Sigmoid colon (tissue), 7 donors: ENCODE results near the gene ITGB4. TPM values are rescaled to one million over a fixed set of nuclear protein-coding genes. Genes with fewer than 3 reads are reported as not detected.

Experiments used
- DNase-seq: peaks from one replicate; pipeline ENCODE4 v3.0.0-alpha.2; 2019
- H3K27ac ChIP-seq, 4 donors: fragments of 200-600 bp; sonication (generic); one replicate each; pipeline ENCODE4 v1.5.1; 2016 to 2019; ENCODE audit warnings: mild to moderate bottlenecking in 1 of 4
- H3K27me3 ChIP-seq, 3 donors: fragments of 200-600 bp; sonication (generic); one replicate each; pipeline ENCODE4 v1.5.1; 2019; ENCODE audit warnings: mild to moderate bottlenecking in 1 of 3
- H3K36me3 ChIP-seq, 4 donors: fragments of 200-600 bp; sonication (generic); one replicate each; pipeline ENCODE4 v1.5.1; 2016 to 2019
- H3K4me1 ChIP-seq, 4 donors: fragments of 200-600 bp; sonication (generic); one replicate each; pipeline ENCODE4 v1.5.1; 2017 to 2019
- H3K4me3 ChIP-seq, 4 donors: fragments of 200-600 bp; sonication (generic); one replicate each; pipeline ENCODE4 v1.5.1; 2017 to 2019; ENCODE audit warnings: mild to moderate bottlenecking in 2 of 4, moderate library complexity in 1 of 4
- H3K9me3 ChIP-seq, 4 donors: fragments of 200-600 bp in 3 of 4; sonication (generic) in 3 of 4; one replicate each; pipeline versions ENCODE4 v1.5.1 to v1.6.1; 2013 to 2019
- EP300 ChIP-seq, 4 donors: sonication (generic); formaldehyde crosslinking; IDR thresholded peaks; one replicate each; pipeline ENCODE4 v1.6.1; 2017; ENCODE audit warnings: antibody characterized with exemption in 4 of 4
- POLR2A ChIP-seq, 2 donors: fragments of 450-650 bp; IDR thresholded peaks; one replicate each; pipeline ENCODE4 v1.6.1; 2016; ENCODE audit warnings: antibody characterized with exemption in 2 of 2, mild to moderate bottlenecking in 2 of 2, moderate library complexity in 2 of 2
- POLR2AphosphoS5 ChIP-seq, 4 donors: sonication (generic); formaldehyde crosslinking; IDR thresholded peaks; one replicate each; pipeline ENCODE4 v1.6.1; 2017; ENCODE audit warnings: antibody characterized with exemption in 4 of 4
- WGBS, 2 donors: extraction: QIAGEN DNeasy Blood & Tissue Kit; methylation state at CpG; one replicate each; pipeline ENCODE4 v1.1.7; 2013; 5-methylcytosine and 5-hydroxymethylcytosine counted together
- intact Hi-C: fragments of 100-400 bp; cut with DNase I; formaldehyde crosslinking; loops from one replicate; pipeline ENCODE4 v1.15.1; 2023
- polyA plus RNA-seq, 3 donors: library from polyadenylated mRNA; stranded (reverse); fragments of 200-250 nt; gene quantifications; one replicate each; pipeline ENCODE4 v1.2.3, GENCODE V29; 2013
- total RNA-seq, 4 donors: library from RNA; depleted of rRNA; stranded (reverse); fragments of >200 nt; gene quantifications; one replicate each; pipeline ENCODE4 v1.1.0, GENCODE V29; 2016
- TF ChIP-seq, protein P1 (sequence below), 4 experiments: fragments of 450-650 bp in 3 of 4; fragments of 200-600 bp in 1 of 4; IDR thresholded peaks; one replicate each; pipeline ENCODE4 v1.5.1; 2016 to 2019; ENCODE audit warnings: antibody characterized with exemption in 4 of 4, mild to moderate bottlenecking in 3 of 4, moderate library complexity in 2 of 4
- donor health status: healthy with polysubstance abuse.
- donor health status: Bipolar disorder and iron deficiency.
- donor health status: healthy.

The ITGB4 gene
- total and polyA plus RNA-seq, 7 donors, result 15.1 to 116 (median 25.8) TPM

DNA sequence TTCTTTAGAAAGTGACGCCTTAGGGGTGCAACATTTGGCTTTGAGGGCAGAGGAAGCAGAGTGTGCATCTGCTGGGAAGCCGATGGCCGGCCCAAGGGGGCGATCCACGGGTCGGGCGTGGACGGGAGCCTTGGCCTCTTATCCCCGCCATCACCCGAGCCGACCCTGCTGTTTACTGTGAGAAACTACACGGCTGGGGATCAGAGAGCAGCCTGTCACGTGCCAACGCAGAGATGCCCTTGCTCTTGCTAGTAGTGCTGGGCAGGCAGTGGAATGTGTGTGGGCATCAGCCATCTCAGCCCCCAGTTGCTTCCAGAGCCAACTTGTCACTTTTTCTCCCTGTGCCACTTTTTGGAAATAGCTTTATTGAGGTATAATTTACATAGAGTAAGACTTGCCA is 26.7 kb upstream of the ITGB4 start:
- H3K36me3 ChIP-seq, result peaks cover 0 to 4% (median 0%) of the 10 kb centered on the region in 4 donors
- 67 to 79% methylated on average over 14 of the region's 14 CpGs for WGBS, 2 donors
- DNase-seq, result peak; percentile 69
- H3K4me1 ChIP-seq, result peaks cover 0 to 82% (median 72%) of the 10 kb centered on the region in 4 donors
- intact Hi-C loops, result no loop called here
- H3K27ac ChIP-seq, result peak overlapping the region; percentile 80 to 90 (median 86)
- H3K4me3 ChIP-seq, result no peak overlapping the region
- H3K9me3 ChIP-seq, result no peaks in the 10 kb centered on the region
- H3K27me3 ChIP-seq, result no peaks in the 10 kb centered on the region
- TF ChIP-seq POLR2A (IDR thresholded peaks at IDR 0.05), result no peak
- TF ChIP-seq EP300 (IDR thresholded peaks at IDR 0.05), result no peak
- peak in 1 of 4 donors; percentile 2 for TF ChIP-seq POLR2AphosphoS5 (IDR thresholded peaks at IDR 0.05)
- TF ChIP-seq, protein P1, sequence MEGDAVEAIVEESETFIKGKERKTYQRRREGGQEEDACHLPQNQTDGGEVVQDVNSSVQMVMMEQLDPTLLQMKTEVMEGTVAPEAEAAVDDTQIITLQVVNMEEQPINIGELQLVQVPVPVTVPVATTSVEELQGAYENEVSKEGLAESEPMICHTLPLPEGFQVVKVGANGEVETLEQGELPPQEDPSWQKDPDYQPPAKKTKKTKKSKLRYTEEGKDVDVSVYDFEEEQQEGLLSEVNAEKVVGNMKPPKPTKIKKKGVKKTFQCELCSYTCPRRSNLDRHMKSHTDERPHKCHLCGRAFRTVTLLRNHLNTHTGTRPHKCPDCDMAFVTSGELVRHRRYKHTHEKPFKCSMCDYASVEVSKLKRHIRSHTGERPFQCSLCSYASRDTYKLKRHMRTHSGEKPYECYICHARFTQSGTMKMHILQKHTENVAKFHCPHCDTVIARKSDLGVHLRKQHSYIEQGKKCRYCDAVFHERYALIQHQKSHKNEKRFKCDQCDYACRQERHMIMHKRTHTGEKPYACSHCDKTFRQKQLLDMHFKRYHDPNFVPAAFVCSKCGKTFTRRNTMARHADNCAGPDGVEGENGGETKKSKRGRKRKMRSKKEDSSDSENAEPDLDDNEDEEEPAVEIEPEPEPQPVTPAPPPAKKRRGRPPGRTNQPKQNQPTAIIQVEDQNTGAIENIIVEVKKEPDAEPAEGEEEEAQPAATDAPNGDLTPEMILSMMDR (IDR thresholded peaks at IDR 0.05), result no peak

GRCh38 chr17:75695141-75695829 is 26.0 kb upstream of the ITGB4 start:
- peaks cover 0 to 87% (median 73%) of the 10 kb centered on the region in 4 donors for H3K4me1 ChIP-seq
- no peak overlapping the region for H3K4me3 ChIP-seq
- TF ChIP-seq, protein P1 (IDR thresholded peaks at IDR 0.05), result no peak
- peak overlapping the region; percentile 80 to 90 (median 86) for H3K27ac ChIP-seq
- intact Hi-C loops, result no loop called here
- 52 to 79% methylated on average over 7 of the region's 7 CpGs for WGBS, 2 donors
- no peak for DNase-seq
- H3K36me3 ChIP-seq, result peaks cover under 1 to 6% (median 4%) of the 10 kb centered on the region in 4 donors
- no peaks in the 10 kb centered on the region for H3K9me3 ChIP-seq
- H3K27me3 ChIP-seq, result no peaks in the 10 kb centered on the region

- peak; percentile 79 for DNase-seq
- H3K9me3 ChIP-seq, result no peaks in the 10 kb centered on the region
- peaks cover 7 to 11% (median 9%) of the 10 kb centered on the region in 4 donors for H3K36me3 ChIP-seq
- no peak overlapping the region for H3K4me3 ChIP-seq
- 18 to 79% methylated on average over 12 of the region's 12 CpGs for WGBS, 2 donors
- H3K27ac ChIP-seq, result peak overlapping the region; percentile 80 to 90 (median 86)
- no peaks in the 10 kb centered on the region for H3K27me3 ChIP-seq
- peaks cover 0 to 90% (median 77%) of the 10 kb centered on the region in 4 donors for H3K4me1 ChIP-seq
- TF ChIP-seq POLR2AphosphoS5 (IDR thresholded peaks at IDR 0.05), result peak in 3 of 4 donors; percentile 21 to 57 (median 51)
- TF ChIP-seq POLR2A (IDR thresholded peaks at IDR 0.05), result no peak
- intact Hi-C loops, result no loop called here
Measured at GRCh38 chr17:75695830-75696271, 25.4 kb upstream of the ITGB4 start.

DNA sequence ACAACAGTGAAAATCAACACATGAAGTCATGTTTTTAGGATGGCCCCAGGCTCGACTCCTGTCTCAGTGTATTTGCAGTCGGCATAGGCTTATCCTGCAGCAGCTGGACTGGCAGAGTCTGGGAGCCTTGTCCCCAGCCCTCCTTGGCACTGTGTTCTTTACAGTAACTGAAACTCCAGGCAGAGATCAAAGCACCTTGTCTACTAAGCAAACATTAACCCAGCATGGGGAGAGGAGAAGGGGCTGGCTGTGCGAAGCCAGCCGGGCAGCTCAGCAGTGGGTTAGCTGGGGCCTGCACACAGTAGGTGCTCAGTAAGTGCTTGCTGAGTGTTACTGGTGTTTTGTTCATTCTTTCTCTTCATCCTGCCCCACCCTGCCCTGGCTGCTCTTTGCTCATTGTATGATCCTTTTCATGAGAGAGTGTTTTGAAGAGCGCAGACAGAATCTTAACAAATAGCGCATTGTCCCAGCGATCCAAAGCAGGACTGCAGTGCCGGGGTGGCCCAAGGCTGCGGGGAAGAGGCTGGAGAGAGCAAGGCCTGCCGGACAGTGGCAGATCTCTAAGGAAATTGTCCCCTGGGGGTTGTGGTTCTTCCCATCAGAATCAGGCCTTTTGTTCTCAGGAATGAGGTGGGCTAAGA is 23.5 kb upstream of the ITGB4 start:
- Histone ChIP-seq H3K27ac (peak overlapping the region; percentile 76 to 90 (median 82)), H3K4me3 (no peak overlapping the region), H3K4me1 (peaks cover 0 to 77% (median 69%) of the 10 kb centered on the region in 4 donors), H3K9me3 (no peaks in the 10 kb centered on the region), H3K36me3 (peaks cover 18 to 28% (median 19%) of the 10 kb centered on the region in 4 donors), H3K27me3 (no peaks in the 10 kb centered on the region)
- 18 to 65% methylated on average over 10 of the region's 10 CpGs for WGBS, 2 donors
- no peak for DNase-seq
- TF ChIP-seq, protein P1 (IDR thresholded peaks at IDR 0.05), result no peak
- TF ChIP-seq POLR2AphosphoS5 (IDR thresholded peaks at IDR 0.05), result peak in 2 of 4 donors; percentile 36 to 53
- intact Hi-C loops, result no loop called here

DNA sequence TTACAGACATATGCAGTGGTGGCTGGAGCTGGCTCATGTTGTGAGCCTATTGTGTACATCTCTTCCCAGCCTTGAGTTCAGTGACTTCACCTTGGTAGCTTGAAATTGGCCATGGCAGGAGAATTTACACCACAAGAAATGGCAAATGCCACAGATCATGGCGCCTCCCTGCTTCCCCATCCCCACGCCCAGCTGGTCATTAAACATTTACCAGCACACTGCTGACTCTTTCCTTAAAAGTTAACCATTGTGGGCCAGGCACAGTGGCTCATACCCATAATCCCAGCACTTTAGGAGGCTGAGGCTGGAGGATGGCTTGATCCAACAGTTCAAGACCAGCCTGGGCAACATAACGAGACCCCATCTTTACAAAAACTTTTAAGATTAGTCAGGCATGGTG is 22.6 kb upstream of the ITGB4 start:
- Histone ChIP-seq H3K36me3 (peaks cover 22 to 37% (median 26%) of the 10 kb centered on the region in 4 donors), H3K27ac (peak overlapping the region; percentile 76 to 90 (median 82))

More for the DNA sequence above, 22.6 kb upstream of the ITGB4 start:
- TF ChIP-seq, protein P1 (IDR thresholded peaks at IDR 0.05), result no peak
- no peak for TF ChIP-seq POLR2AphosphoS5 (IDR thresholded peaks at IDR 0.05)
- TF ChIP-seq POLR2A (IDR thresholded peaks at IDR 0.05), result no peak
- no peak for TF ChIP-seq EP300 (IDR thresholded peaks at IDR 0.05)
- 47 to 77% methylated on average over 3 of the region's 3 CpGs for WGBS, 2 donors
- intact Hi-C loops, result no loop called here
- no peak for DNase-seq
- Histone ChIP-seq H3K27me3 (no peaks in the 10 kb centered on the region), H3K4me3 (no peak overlapping the region), H3K4me1 (peaks cover 0 to 68% (median 61%) of the 10 kb centered on the region in 4 donors), H3K9me3 (no peaks in the 10 kb centered on the region)
